Measurements from ENCODE around the gene DDX47. TPM values are rescaled to one million over a fixed set of nuclear protein-coding genes. Genes with fewer than 3 reads are reported as not detected.

Gene DDX47
- total RNA-seq, 2 experiments from 2014 or later: 45.1 to 59.1 TPM

DNA sequence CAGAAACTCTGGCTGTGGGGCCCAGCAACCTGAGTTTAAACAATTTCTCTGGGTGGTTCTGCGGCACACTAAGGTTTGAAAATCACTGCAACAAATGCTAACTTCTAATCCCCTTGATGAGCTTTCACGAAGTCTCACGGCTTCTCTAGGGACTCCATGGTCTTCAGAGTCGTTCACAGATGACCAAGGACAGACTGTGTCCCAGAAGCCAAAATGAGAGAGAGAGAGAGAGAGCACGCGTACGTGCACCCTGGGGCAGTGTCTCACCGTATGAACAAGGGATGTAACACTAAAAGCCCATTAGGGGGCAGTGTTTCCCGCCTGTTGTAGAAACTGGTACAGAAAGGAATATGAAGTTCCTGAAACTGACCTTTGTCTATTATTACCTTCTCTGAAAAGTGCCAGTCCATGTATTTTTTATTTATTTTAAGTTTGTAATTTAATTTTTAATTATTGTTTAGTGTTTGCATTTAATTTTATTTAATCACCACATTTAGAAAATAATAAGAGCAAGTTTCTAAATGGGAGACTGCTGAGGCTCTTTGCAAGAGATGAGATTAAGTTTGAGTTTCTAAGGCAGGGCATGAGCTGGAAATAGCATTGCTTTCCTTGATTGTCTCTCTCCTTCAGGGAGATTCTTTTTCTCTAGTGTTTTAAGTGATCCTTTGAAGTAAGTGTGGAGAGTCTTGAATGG is 24.3 kb upstream of the DDX47 start:
- ChIA-PET POLR2A (no interaction called here), CTCF (ENCODE audit: unreplicated experiment) (interaction anchor here (1.0 kb wide), 1 partner anchor 10 kb away, joined by 3 read pairs; no protein-coding TSS in a partner anchor)
- BruUV-seq (replicated peaks): no TSS peak
- no peaks in the 10 kb centered on the region for H3K9me3 ChIP-seq (ENCODE audit: low read length)
- no peak overlapping the region for H2AFZ ChIP-seq (ENCODE audit: low read length)
- H3K9me2 ChIP-seq (ENCODE audit: insufficient read depth, low read length): no peaks in the 10 kb centered on the region
- H3K36me3 ChIP-seq (ENCODE audit: insufficient read depth, low read length): no peaks in the 10 kb centered on the region
- H3K4me1 ChIP-seq (ENCODE audit: insufficient read depth, low read length, poor library complexity, severe bottlenecking): peaks cover 7% of the 10 kb centered on the region
- no peak for TF ChIP-seq EZH2phosphoT487 (IDR thresholded peaks at IDR 0.05; ENCODE audit: borderline replicate concordance, low read depth, low read length)
- TF ChIP-seq, protein P1, sequence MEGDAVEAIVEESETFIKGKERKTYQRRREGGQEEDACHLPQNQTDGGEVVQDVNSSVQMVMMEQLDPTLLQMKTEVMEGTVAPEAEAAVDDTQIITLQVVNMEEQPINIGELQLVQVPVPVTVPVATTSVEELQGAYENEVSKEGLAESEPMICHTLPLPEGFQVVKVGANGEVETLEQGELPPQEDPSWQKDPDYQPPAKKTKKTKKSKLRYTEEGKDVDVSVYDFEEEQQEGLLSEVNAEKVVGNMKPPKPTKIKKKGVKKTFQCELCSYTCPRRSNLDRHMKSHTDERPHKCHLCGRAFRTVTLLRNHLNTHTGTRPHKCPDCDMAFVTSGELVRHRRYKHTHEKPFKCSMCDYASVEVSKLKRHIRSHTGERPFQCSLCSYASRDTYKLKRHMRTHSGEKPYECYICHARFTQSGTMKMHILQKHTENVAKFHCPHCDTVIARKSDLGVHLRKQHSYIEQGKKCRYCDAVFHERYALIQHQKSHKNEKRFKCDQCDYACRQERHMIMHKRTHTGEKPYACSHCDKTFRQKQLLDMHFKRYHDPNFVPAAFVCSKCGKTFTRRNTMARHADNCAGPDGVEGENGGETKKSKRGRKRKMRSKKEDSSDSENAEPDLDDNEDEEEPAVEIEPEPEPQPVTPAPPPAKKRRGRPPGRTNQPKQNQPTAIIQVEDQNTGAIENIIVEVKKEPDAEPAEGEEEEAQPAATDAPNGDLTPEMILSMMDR (conservative IDR thresholded peaks at IDR 0.05; ENCODE audit: low read length): peak; percentile 92
- peak; percentile 78 for DNase-seq (ENCODE audit: low spot score)
- H3K27ac ChIP-seq (ENCODE audit: low read depth, low read length, poor library complexity, severe bottlenecking): no peak overlapping the region
- intact Hi-C loops (cut with micrococcal nuclease; ENCODE audit: unreplicated experiment): loop anchor here (2.0 to 10.0 kb wide), 2 partner anchors 128 to 216 kb away; partner anchors contain the start of gene HEBP1
- H3K4me3 ChIP-seq (ENCODE audit: low read depth, low read length, poor library complexity, severe bottlenecking): no peak overlapping the region
- H3K79me2 ChIP-seq (ENCODE audit: insufficient read depth, low read depth, low read length): no peaks in the 10 kb centered on the region
- H3K4me2 ChIP-seq (ENCODE audit: low read length): no peak overlapping the region
- peaks cover 3% of the 10 kb centered on the region for H4K20me1 ChIP-seq (ENCODE audit: insufficient read depth, low read length)

DNA sequence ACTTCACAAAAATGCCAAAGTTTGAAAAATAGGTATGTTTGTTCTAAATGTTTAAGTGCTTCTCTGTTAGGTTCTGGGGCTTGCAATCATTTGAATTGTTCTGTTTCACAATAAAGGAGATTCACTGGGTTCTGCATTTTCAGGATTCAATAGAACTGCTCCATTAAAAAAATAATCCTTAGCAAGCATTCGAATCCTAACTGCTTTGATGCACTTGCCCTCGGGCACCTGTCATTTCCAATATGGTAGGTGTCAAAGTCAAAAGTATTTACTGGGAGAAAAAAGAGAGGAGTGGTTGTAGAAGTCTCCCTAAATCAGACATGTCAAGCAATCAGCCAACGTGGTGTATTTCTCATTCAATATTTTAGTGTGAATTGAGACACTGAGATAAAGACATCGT is 22.2 kb upstream of the DDX47 start:
- no peak for DNase-seq (ENCODE audit: low spot score)
- POLR2A ChIA-PET: no interaction called here
- H3K79me2 ChIP-seq (ENCODE audit: insufficient read depth, low read depth, low read length): no peaks in the 10 kb centered on the region
- no peaks in the 10 kb centered on the region for H3K36me3 ChIP-seq (ENCODE audit: insufficient read depth, low read length)
- H3K4me3 ChIP-seq (ENCODE audit: low read depth, low read length, poor library complexity, severe bottlenecking): no peak overlapping the region
- H2AFZ ChIP-seq (ENCODE audit: low read length): no peak overlapping the region
- intact Hi-C loops (cut with micrococcal nuclease; ENCODE audit: unreplicated experiment): loop anchor here (10.0 kb wide), 1 partner anchor 424 kb away; no protein-coding TSS in a partner anchor
- H3K9me3 ChIP-seq (ENCODE audit: low read length): no peaks in the 10 kb centered on the region
- H3K4me1 ChIP-seq (ENCODE audit: insufficient read depth, low read length, poor library complexity, severe bottlenecking): no peaks in the 10 kb centered on the region
- H3K4me2 ChIP-seq (ENCODE audit: low read length): no peak overlapping the region
- CTCF ChIA-PET (ENCODE audit: unreplicated experiment): no interaction called here
- BruUV-seq (replicated peaks): TSS peak; percentile 33
- H3K9me2 ChIP-seq (ENCODE audit: insufficient read depth, low read length): no peaks in the 10 kb centered on the region
- H4K20me1 ChIP-seq (ENCODE audit: insufficient read depth, low read length): peaks cover 3% of the 10 kb centered on the region
- TF ChIP-seq, protein P1 (conservative IDR thresholded peaks at IDR 0.05; ENCODE audit: low read length): no peak
- TF ChIP-seq EZH2phosphoT487 (IDR thresholded peaks at IDR 0.05; ENCODE audit: borderline replicate concordance, low read depth, low read length): no peak
- no peak overlapping the region for H3K27ac ChIP-seq (ENCODE audit: low read depth, low read length, poor library complexity, severe bottlenecking)

DNA sequence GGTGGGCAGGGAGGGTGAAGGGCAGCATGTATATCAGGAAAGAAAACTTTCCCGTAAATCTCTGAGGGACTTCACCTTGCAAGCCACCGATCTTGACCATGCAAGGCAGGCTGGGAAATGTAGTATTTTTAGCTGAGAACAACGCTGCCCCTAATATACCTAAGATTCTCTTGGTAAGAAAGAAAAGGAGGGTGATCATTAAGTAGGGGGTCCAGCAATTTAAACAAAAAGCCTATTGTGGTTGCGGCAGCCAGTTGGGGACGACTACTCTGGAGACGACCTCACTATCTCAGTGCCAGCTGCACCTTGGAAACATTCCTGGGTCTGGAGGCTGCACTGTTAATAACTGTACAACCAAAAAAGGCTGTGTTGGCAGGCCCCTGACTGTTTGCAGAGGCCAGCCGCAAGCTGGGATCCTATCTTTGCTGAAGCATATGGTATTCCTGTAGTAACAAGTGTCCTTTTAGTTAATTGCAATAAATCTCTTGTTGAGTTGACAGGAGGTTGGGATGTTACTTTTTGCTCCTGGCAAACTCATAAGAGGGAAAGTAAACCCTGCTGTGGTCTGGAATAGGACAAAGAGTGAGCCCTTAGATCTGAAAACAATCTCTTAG is 21.3 kb upstream of the DDX47 start:
- no peak overlapping the region for H3K4me2 ChIP-seq (ENCODE audit: low read length)

More for the DNA sequence above, 21.3 kb upstream of the DDX47 start:
- H3K9me3 ChIP-seq (ENCODE audit: low read length): no peaks in the 10 kb centered on the region
- no peaks in the 10 kb centered on the region for H3K4me1 ChIP-seq (ENCODE audit: insufficient read depth, low read length, poor library complexity, severe bottlenecking)
- peaks cover 3% of the 10 kb centered on the region for H4K20me1 ChIP-seq (ENCODE audit: insufficient read depth, low read length)
- no TSS peak for BruUV-seq (replicated peaks)
- CTCF ChIA-PET (ENCODE audit: unreplicated experiment): no interaction called here
- no peak for DNase-seq (ENCODE audit: low spot score)
- H3K36me3 ChIP-seq (ENCODE audit: insufficient read depth, low read length): no peaks in the 10 kb centered on the region
- H2AFZ ChIP-seq (ENCODE audit: low read length): no peak overlapping the region
- POLR2A ChIA-PET: interaction anchor here (1.8 kb wide), 1 partner anchor 22 kb away, joined by 6 read pairs; no protein-coding TSS in a partner anchor
- no peak overlapping the region for H3K4me3 ChIP-seq (ENCODE audit: low read depth, low read length, poor library complexity, severe bottlenecking)
- no peak overlapping the region for H3K27ac ChIP-seq (ENCODE audit: low read depth, low read length, poor library complexity, severe bottlenecking)
- H3K79me2 ChIP-seq (ENCODE audit: insufficient read depth, low read depth, low read length): no peaks in the 10 kb centered on the region
- TF ChIP-seq, protein P1 (conservative IDR thresholded peaks at IDR 0.05; ENCODE audit: low read length): no peak
- no peak for TF ChIP-seq EZH2phosphoT487 (IDR thresholded peaks at IDR 0.05; ENCODE audit: borderline replicate concordance, low read depth, low read length)
- H3K9me2 ChIP-seq (ENCODE audit: insufficient read depth, low read length): no peaks in the 10 kb centered on the region
- intact Hi-C loops (cut with micrococcal nuclease; ENCODE audit: unreplicated experiment): loop anchor here (10.0 kb wide), 1 partner anchor 423 kb away; no protein-coding TSS in a partner anchor

Measured in OCI-LY7 (cell line).